ENCODE data around the gene YIPF3.

GRCh38 chr6:43541774-43542471 lies 25.2 kb upstream of the YIPF3 start:
- TF ChIP-seq POLR2A (IDR thresholded peaks at IDR 0.05; ENCODE audit: low read depth, low read length) (no peak), POLR2AphosphoS5 (IDR thresholded peaks at IDR 0.05; ENCODE audit: low read depth, low read length) (no peak), TAF1 (IDR thresholded peaks at IDR 0.05; ENCODE audit: borderline replicate concordance, low read depth, low read length) (no peak)

All from GM12892 (cell line).